Gastrocnemius medialis (tissue), 4 donors: Measurements from ENCODE around the gene CDKN2B-AS1.

Experiments used
- POLR2A ChIP-seq, 2 donors: fragments of 450-650 bp; IDR thresholded peaks; one replicate each; pipeline ENCODE4 v1.6.1; 2017; ENCODE audit warnings: antibody characterized with exemption in 2 of 2, mild to moderate bottlenecking in 2 of 2, moderate library complexity in 2 of 2
- TF ChIP-seq, protein P1 (sequence below), 5 experiments: fragments of 450-650 bp in 3 of 5; fragments of 200-600 bp in 2 of 5; sonication (generic) in 2 of 5; IDR thresholded peaks in 4 of 5; conservative IDR thresholded peaks in 1 of 5; 1 replicate in 4 of 5; 2 replicates in 1 of 5; pipeline ENCODE4 v1.5.1; 2016 to 2019; ENCODE audit warnings: antibody characterized with exemption in 5 of 5, mild to moderate bottlenecking in 3 of 5, moderate library complexity in 3 of 5

- TF ChIP-seq, protein P1, sequence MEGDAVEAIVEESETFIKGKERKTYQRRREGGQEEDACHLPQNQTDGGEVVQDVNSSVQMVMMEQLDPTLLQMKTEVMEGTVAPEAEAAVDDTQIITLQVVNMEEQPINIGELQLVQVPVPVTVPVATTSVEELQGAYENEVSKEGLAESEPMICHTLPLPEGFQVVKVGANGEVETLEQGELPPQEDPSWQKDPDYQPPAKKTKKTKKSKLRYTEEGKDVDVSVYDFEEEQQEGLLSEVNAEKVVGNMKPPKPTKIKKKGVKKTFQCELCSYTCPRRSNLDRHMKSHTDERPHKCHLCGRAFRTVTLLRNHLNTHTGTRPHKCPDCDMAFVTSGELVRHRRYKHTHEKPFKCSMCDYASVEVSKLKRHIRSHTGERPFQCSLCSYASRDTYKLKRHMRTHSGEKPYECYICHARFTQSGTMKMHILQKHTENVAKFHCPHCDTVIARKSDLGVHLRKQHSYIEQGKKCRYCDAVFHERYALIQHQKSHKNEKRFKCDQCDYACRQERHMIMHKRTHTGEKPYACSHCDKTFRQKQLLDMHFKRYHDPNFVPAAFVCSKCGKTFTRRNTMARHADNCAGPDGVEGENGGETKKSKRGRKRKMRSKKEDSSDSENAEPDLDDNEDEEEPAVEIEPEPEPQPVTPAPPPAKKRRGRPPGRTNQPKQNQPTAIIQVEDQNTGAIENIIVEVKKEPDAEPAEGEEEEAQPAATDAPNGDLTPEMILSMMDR (IDR thresholded peaks at IDR 0.05 in 4 of 5, conservative IDR thresholded peaks at IDR 0.05 in 1 of 5): peak in 1 of 5 experiments; percentile 3
- TF ChIP-seq POLR2A (IDR thresholded peaks at IDR 0.05): no peak
Observed at GRCh38 chr9:21993007-21993406, 1.6 kb upstream of the CDKN2B-AS1 start.
